ENCODE data around the gene ZNF22. TPM values are rescaled to one million over a fixed set of nuclear protein-coding genes. Genes with fewer than 3 reads are reported as not detected.

ZNF22 gene
- total RNA-seq, 1 experiment from 2014 or later = 36.9 TPM

DNA sequence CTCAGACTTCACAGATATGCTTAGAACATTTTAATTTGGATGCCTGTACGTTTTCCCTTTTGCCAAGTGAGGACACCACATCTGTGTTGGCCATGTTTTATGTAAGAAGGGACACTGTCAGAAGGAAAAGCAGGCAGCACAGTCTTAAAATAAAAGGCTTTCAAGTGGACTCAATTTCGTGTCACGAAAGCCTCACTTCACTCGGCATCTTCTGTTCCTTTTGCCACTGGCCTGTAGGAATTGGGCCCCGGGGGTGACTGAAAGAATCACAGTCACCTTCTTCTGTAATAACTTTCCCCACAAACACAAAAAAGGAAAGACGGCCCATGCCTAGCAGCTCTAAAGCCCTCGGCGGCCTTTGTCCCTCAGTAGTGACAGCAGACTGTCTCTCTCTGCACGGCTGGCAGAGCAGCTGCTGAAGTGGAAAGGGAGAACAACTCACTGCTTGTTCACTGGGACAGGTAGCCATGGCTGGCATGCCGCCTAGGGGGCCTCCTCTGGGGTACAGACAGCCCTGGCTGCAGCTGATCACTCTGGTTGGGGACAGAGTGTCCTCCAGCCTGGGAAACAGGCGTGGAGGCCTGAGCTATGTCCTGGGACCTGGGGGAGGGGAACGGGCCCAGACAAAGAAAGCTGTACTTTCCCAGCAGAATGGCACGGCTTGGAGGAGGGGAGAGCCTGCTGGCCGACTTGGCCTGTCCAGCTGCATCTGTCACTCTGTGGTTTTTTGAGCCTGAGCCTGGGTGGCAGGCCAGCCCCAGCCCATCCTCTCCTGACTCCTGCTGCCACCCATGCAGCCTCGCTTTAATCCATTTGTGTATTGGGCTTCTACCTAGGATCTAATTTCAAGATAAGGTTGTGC, 36.7 kb upstream of the ZNF22 start:
- H3K4me3 Mint-ChIP-seq = peak overlapping the region in 1 of 2 experiments; percentile 14; a peak in 1 of 5 replicates
- no peaks in the 10 kb centered on the region for H4K20me1 ChIP-seq (ENCODE audit: control insufficient read depth, insufficient read depth, insufficient read length)
- no peak overlapping the region for H2BK20ac ChIP-seq (ENCODE audit: low read depth, low read length, poor library complexity, severe bottlenecking)
- H3K36me3 Mint-ChIP-seq (ENCODE audit: insufficient read depth in 1 of 3, low read depth in 3 of 3) = peaks cover 0 to 4% (median 2%) of the 10 kb centered on the region in 3 experiments; a peak in 2 of 7 replicates
- H3K4ac ChIP-seq (ENCODE audit: low read depth, low read length) = no peak overlapping the region
- peaks cover 71 to 72% of the 10 kb centered on the region in 2 experiments for H3K4me1 Mint-ChIP-seq
- no peak overlapping the region for H3T11ph ChIP-seq (ENCODE audit: low read length)
- H2AK5ac ChIP-seq (ENCODE audit: insufficient read length, low read length) = no peak overlapping the region
- H3K27me3 ChIP-seq (ENCODE audit: insufficient read depth, low read length) = no peaks in the 10 kb centered on the region
- H3K23ac ChIP-seq (ENCODE audit: insufficient read length, low read depth, low read length) = no peak overlapping the region
- H3K9me3 ChIP-seq (ENCODE audit: control insufficient read depth, low read depth, low read length) = no peaks in the 10 kb centered on the region
- peaks cover 5% of the 10 kb centered on the region for H3K23me2 ChIP-seq (ENCODE audit: insufficient read length, low read depth, low read length, poor library complexity, severe bottlenecking)
- H3K79me2 ChIP-seq (ENCODE audit: insufficient read depth, low read length) = no peaks in the 10 kb centered on the region
- no peak overlapping the region for H4K91ac ChIP-seq (ENCODE audit: insufficient read length, low read depth, low read length)
- H2AFZ ChIP-seq (ENCODE audit: low read length) = no peak overlapping the region
- no peak overlapping the region for H3K56ac ChIP-seq (ENCODE audit: insufficient read length, low read depth, low read length)
- H3K9ac ChIP-seq (ENCODE audit: extremely low read depth, insufficient read length, low read length) = no peak overlapping the region
- H2BK120ac ChIP-seq (ENCODE audit: low read depth, low read length, poor library complexity, severe bottlenecking) = no peak overlapping the region
- no peak overlapping the region for H4K8ac ChIP-seq (replicated peaks; ENCODE audit: insufficient read length, low read depth, low read length)
- H3K14ac ChIP-seq (ENCODE audit: insufficient read depth, low read length) = no peak overlapping the region
- no peak overlapping the region for H3K4me2 ChIP-seq (ENCODE audit: insufficient read depth, insufficient read length, low read length)
- TF ChIP-seq, protein P1, sequence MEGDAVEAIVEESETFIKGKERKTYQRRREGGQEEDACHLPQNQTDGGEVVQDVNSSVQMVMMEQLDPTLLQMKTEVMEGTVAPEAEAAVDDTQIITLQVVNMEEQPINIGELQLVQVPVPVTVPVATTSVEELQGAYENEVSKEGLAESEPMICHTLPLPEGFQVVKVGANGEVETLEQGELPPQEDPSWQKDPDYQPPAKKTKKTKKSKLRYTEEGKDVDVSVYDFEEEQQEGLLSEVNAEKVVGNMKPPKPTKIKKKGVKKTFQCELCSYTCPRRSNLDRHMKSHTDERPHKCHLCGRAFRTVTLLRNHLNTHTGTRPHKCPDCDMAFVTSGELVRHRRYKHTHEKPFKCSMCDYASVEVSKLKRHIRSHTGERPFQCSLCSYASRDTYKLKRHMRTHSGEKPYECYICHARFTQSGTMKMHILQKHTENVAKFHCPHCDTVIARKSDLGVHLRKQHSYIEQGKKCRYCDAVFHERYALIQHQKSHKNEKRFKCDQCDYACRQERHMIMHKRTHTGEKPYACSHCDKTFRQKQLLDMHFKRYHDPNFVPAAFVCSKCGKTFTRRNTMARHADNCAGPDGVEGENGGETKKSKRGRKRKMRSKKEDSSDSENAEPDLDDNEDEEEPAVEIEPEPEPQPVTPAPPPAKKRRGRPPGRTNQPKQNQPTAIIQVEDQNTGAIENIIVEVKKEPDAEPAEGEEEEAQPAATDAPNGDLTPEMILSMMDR (conservative IDR thresholded peaks at IDR 0.05) = no peak
- H2BK12ac ChIP-seq (ENCODE audit: insufficient read length, low read depth, low read length) = no peak overlapping the region
- no peak overlapping the region for H3K18ac ChIP-seq (ENCODE audit: insufficient read length, low read depth, low read length)
- peak overlapping the region; percentile 16 to 77 (median 57); a peak in 5 of 7 replicates for H3K27ac Mint-ChIP-seq
- H3K4me1 ChIP-seq (ENCODE audit: insufficient read depth, low read length) = peaks cover 25% of the 10 kb centered on the region
- DNase-seq = peak; percentile 48
- no peaks in the 10 kb centered on the region; a peak in 1 of 5 replicates for H3K9me3 Mint-ChIP-seq
- H3K79me1 ChIP-seq (ENCODE audit: insufficient read depth, low read depth, low read length, poor library complexity, severe bottlenecking) = no peaks in the 10 kb centered on the region
- H2BK15ac ChIP-seq (ENCODE audit: low read depth, low read length) = no peak overlapping the region
- WGBS (ENCODE audit: extremely low coverage, insufficient read length, low lambda C conversion rate) = no CpG with 5 or more reads among the region's 15 CpGs
- peaks cover 13% of the 10 kb centered on the region for H3K27me3 Mint-ChIP-seq (ENCODE audit: low read depth)
- H4K5ac ChIP-seq (ENCODE audit: insufficient read length, low read depth, low read length) = no peak overlapping the region
- no peak overlapping the region for H3K27ac ChIP-seq (ENCODE audit: insufficient read length, low read depth, low read length)
- no peak overlapping the region for H2BK5ac ChIP-seq (ENCODE audit: insufficient read length, low read length)

Data from H9 (cell line).